NOMO-1 treated with DMSO at 0.1 percent for 48 hours (cell line): Measurements from ENCODE around the gene SYNGR2.
A peak's percentile ranks its signal among the peaks of the same experiment; 100 is the strongest.

Experiments used
- DNase-seq: peaks from one replicate; lab custom pipeline; 2025; ENCODE audit not compliant: unreplicated experiment; lab: John Stamatoyannopoulos, UW

The SYNGR2 gene

GRCh38 chr17:78168242-78168902 lies at the start of gene SYNGR2:
TSS of gene SYNGR2 (plus strand) at chr17:78168581. CDS start at chr17:78168617, 36 bp downstream.
- DNase-seq: peak; percentile 77

GRCh38 chr17:78118801-78119241 lies 49.6 kb upstream of the SYNGR2 start:
- no peak for DNase-seq

GRCh38 chr17:78120537-78120936 lies 47.8 kb upstream of the SYNGR2 start:
- DNase-seq: no peak

- no peak for DNase-seq
These were observed 47.2 kb upstream of the SYNGR2 start for GRCh38 chr17:78120971-78121800.

GRCh38 chr17:78121801-78122215 lies 46.6 kb upstream of the SYNGR2 start:
- no peak for DNase-seq

GRCh38 chr17:78122216-78122930 lies 46.0 kb upstream of the SYNGR2 start:
- DNase-seq: no peak

GRCh38 chr17:78122931-78123249 lies 45.5 kb upstream of the SYNGR2 start:
- DNase-seq: no peak

GRCh38 chr17:78123258-78123929 lies 45.0 kb upstream of the SYNGR2 start:
- no peak for DNase-seq

- peak; percentile 92 for DNase-seq
These were observed 44.1 kb upstream of the SYNGR2 start for GRCh38 chr17:78124081-78124835.

GRCh38 chr17:78124836-78125137 lies 43.6 kb upstream of the SYNGR2 start:
- no peak for DNase-seq

GRCh38 chr17:78125138-78125913 lies 43.1 kb upstream of the SYNGR2 start:
- DNase-seq: no peak

GRCh38 chr17:78125976-78126894 lies 42.1 kb upstream of the SYNGR2 start:
- DNase-seq: no peak

GRCh38 chr17:78126895-78127238 lies 41.5 kb upstream of the SYNGR2 start:
- DNase-seq: no peak

GRCh38 chr17:78127239-78127887 lies 41.0 kb upstream of the SYNGR2 start:
- peak; percentile 86 for DNase-seq

- no peak for DNase-seq
These were observed 40.4 kb upstream of the SYNGR2 start for GRCh38 chr17:78127888-78128550.

GRCh38 chr17:78128551-78129350 lies 39.6 kb upstream of the SYNGR2 start, which contains the start of gene TMC6:
TSS of gene TMC6 (minus strand) at chr17:78128755. CDS start at chr17:78126832, 1,923 bp downstream.
- peak; percentile 54 for DNase-seq
